Smooth muscle cell (in vitro differentiated cells): ENCODE measurements around the gene UNC119B. TPM values are rescaled to one million over a fixed set of nuclear protein-coding genes. Genes with fewer than 3 reads are reported as not detected.
A peak's percentile ranks its signal among the peaks of the same experiment; 100 is the strongest.

Experiments used
- DNase-seq: peaks from one replicate; lab custom pipeline; 2025; ENCODE audit not compliant: unreplicated experiment; lab: John Stamatoyannopoulos, UW
- H2AFZ ChIP-seq: fragments of 200-600 bp; sonication (generic); 2 replicates; pipeline ENCODE4 v1.6.0; 2016; ENCODE audit warnings: antibody characterized with exemption, low read depth, mild to moderate bottlenecking
- H3F3A ChIP-seq: fragments of 200-600 bp; sonication (generic); 2 replicates; pipeline ENCODE4 v1.6.0; 2017; ENCODE audit warnings: antibody characterized with exemption, low read depth
- H3K27ac ChIP-seq: fragments of 200-600 bp; sonication (generic); 2 replicates; pipeline ENCODE4 v1.5.1; 2016; ENCODE audit warnings: low read depth, mild to moderate bottlenecking
- H3K27me3 ChIP-seq: fragments of 200-600 bp; sonication (generic); 2 replicates; pipeline ENCODE4 v1.6.1; 2016; ENCODE audit warnings: low read depth, mild to moderate bottlenecking
- H3K36me3 ChIP-seq: fragments of 200-600 bp; sonication (generic); 2 replicates; pipeline ENCODE4 v1.5.1; 2016; ENCODE audit warnings: low read depth
- H3K4me1 ChIP-seq: fragments of 200-600 bp; sonication (generic); 2 replicates; pipeline ENCODE4 v1.5.1; 2016; ENCODE audit warnings: low read depth
- H3K4me2 ChIP-seq: fragments of 200-600 bp; sonication (generic); 2 replicates; pipeline ENCODE4 v1.6.0; 2016; ENCODE audit warnings: mild to moderate bottlenecking
- H3K4me3 ChIP-seq: fragments of 200-600 bp; sonication (generic); 2 replicates; pipeline ENCODE4 v1.5.1; 2016; ENCODE audit warnings: mild to moderate bottlenecking
- H3K79me2 ChIP-seq: fragments of 200-600 bp; sonication (generic); 2 replicates; pipeline ENCODE4 v1.6.0; 2016; ENCODE audit warnings: low read depth, mild to moderate bottlenecking
- H3K9ac ChIP-seq: fragments of 200-600 bp; sonication (generic); 2 replicates; pipeline ENCODE4 v1.6.0; 2016; ENCODE audit warnings: low read depth
- H3K9me3 ChIP-seq: fragments of 200-600 bp; sonication (generic); replicated peaks from 2 replicates; pipeline ENCODE4 v1.5.1; 2016; ENCODE audit warnings: low read depth
- H4K20me1 ChIP-seq: fragments of 200-600 bp; sonication (generic); 2 replicates; pipeline ENCODE4 v1.6.0; 2016; ENCODE audit warnings: low read depth
- CTCF ChIP-seq: fragments of 200-600 bp; sonication (generic); IDR thresholded peaks from 2 replicates; pipeline ENCODE4 v1.5.1; 2017; ENCODE audit warnings: borderline replicate concordance, mild to moderate bottlenecking, antibody characterized with exemption; ENCODE audit not compliant: insufficient read depth, poor library complexity, severe bottlenecking
- WGBS: methylation state at CpG from one replicate; pipeline ENCODE4 v1.1.7; 2016; ENCODE audit warnings: low lambda C conversion rate; 5-methylcytosine and 5-hydroxymethylcytosine counted together
- polyA plus RNA-seq: library from polyadenylated mRNA; unstranded; fragments of >200 nt; fragmentation: Nextera tagmentation; extraction: Ambion mirVana; gene quantifications from 2 replicates; pipeline ENCODE4 v1.2.1, GENCODE V29; 2016
- total RNA-seq: library from RNA; depleted of rRNA; stranded (reverse); fragments of >200 nt; gene quantifications from 2 replicates; pipeline ENCODE4 v1.2.3, GENCODE V29; 2014

The UNC119B gene
- total and polyA plus RNA-seq, 2 experiments from 2014 or later, result 9.8 to 18.9 TPM

- Histone ChIP-seq H3F3A (no peaks in the 10 kb centered on the region), H3K4me1 (no peaks in the 10 kb centered on the region), H3K9me3 (no peaks in the 10 kb centered on the region), H3K4me2 (no peak overlapping the region), H2AFZ (no peak overlapping the region), H3K36me3 (peaks cover 4% of the 10 kb centered on the region), H3K9ac (no peak overlapping the region), H3K27me3 (no peaks in the 10 kb centered on the region), H4K20me1 (peaks cover 38% of the 10 kb centered on the region), H3K27ac (no peak overlapping the region), H3K4me3 (no peak overlapping the region), H3K79me2 (peaks cover 8% of the 10 kb centered on the region)
- 94% methylated on average over 9 of the region's 9 CpGs for WGBS
- no peak for TF ChIP-seq CTCF
- DNase-seq, result no peak
Measured at GRCh38 chr12:120718055-120718454, 7.8 kb downstream of the UNC119B start.

GRCh38 chr12:120719072-120719471, 8.8 kb downstream of the UNC119B start:
- 82% methylated on average over 2 of the region's 2 CpGs for WGBS
- Histone ChIP-seq H3K4me2 (no peak overlapping the region), H3F3A (no peaks in the 10 kb centered on the region), H3K27ac (no peak overlapping the region), H4K20me1 (peaks cover 37% of the 10 kb centered on the region), H3K4me1 (no peaks in the 10 kb centered on the region), H3K9me3 (no peaks in the 10 kb centered on the region), H3K4me3 (no peak overlapping the region), H2AFZ (no peak overlapping the region), H3K9ac (no peak overlapping the region), H3K36me3 (peaks cover 6% of the 10 kb centered on the region), H3K27me3 (no peaks in the 10 kb centered on the region), H3K79me2 (peaks cover 8% of the 10 kb centered on the region)
- no peak for TF ChIP-seq CTCF
- DNase-seq, result no peak

- Histone ChIP-seq H3K4me1 (no peaks in the 10 kb centered on the region), H2AFZ (no peak overlapping the region), H3K27ac (peak overlapping the region; percentile 49), H3K4me3 (no peak overlapping the region), H3K4me2 (no peak overlapping the region), H3K9ac (no peak overlapping the region), H4K20me1 (peaks cover 31% of the 10 kb centered on the region), H3K36me3 (peaks cover 6% of the 10 kb centered on the region), H3K9me3 (no peaks in the 10 kb centered on the region), H3K27me3 (no peaks in the 10 kb centered on the region), H3F3A (no peaks in the 10 kb centered on the region), H3K79me2 (peaks cover 4% of the 10 kb centered on the region)
- WGBS, result 89% methylated on average over 11 of the region's 11 CpGs
- no peak for TF ChIP-seq CTCF
- DNase-seq, result no peak
Measured at GRCh38 chr12:120719496-120720233, 9.4 kb downstream of the UNC119B start.
